Activated T-helper 9 cell treated with anti-CD3 and anti-CD28 coated beads, Interleukin-2, amount 50 U/mL, for 16 hours (primary cell): Measurements from ENCODE around the gene SORCS2.

Source experiments
- DNase-seq: peaks from one replicate; pipeline ENCODE4 v3.0.0-alpha.2; 2020; ENCODE audit warnings: low read depth

SORCS2 gene

GRCh38 chr4:7734651-7735260 lies 542.4 kb downstream of the SORCS2 start:
- DNase-seq: no peak

GRCh38 chr4:7735395-7735794 lies 543.1 kb downstream of the SORCS2 start:
- no peak for DNase-seq

GRCh38 chr4:7735961-7736360 lies 543.6 kb downstream of the SORCS2 start:
- no peak for DNase-seq

GRCh38 chr4:7736436-7737267 lies 544.3 kb downstream of the SORCS2 start:
- no peak for DNase-seq

- no peak for DNase-seq
Observed at GRCh38 chr4:7737268-7737645, 544.9 kb downstream of the SORCS2 start.

GRCh38 chr4:7737752-7738457 lies 545.6 kb downstream of the SORCS2 start:
- DNase-seq: no peak

GRCh38 chr4:7738458-7739076 lies 546.2 kb downstream of the SORCS2 start:
- no peak for DNase-seq

- DNase-seq: no peak
Observed at GRCh38 chr4:7739077-7739917, 547.0 kb downstream of the SORCS2 start.

- DNase-seq: no peak
Observed at GRCh38 chr4:7739918-7740865, 547.9 kb downstream of the SORCS2 start.

- no peak for DNase-seq
Observed at GRCh38 chr4:7740866-7741525, 548.7 kb downstream of the SORCS2 start.

- no peak for DNase-seq
Observed at GRCh38 chr4:7741946-7742806, 549.8 kb downstream of the SORCS2 start.

- no peak for DNase-seq
Observed at GRCh38 chr4:7742807-7743280, 550.5 kb downstream of the SORCS2 start.

GRCh38 chr4:7744142-7744804 lies 551.9 kb downstream of the SORCS2 start:
- no peak for DNase-seq

- DNase-seq: no peak
Observed at GRCh38 chr4:7745301-7745885, 553.1 kb downstream of the SORCS2 start.

GRCh38 chr4:7746351-7747061 lies 554.2 kb downstream of the SORCS2 start:
- DNase-seq: no peak

- DNase-seq: no peak
Observed at GRCh38 chr4:7747062-7747385, 554.7 kb downstream of the SORCS2 start.

GRCh38 chr4:7747566-7747965 lies 555.2 kb downstream of the SORCS2 start:
- no peak for DNase-seq
